K562 (cell line): ENCODE data around the gene PPP1R14B. TPM values are rescaled to one million over a fixed set of nuclear protein-coding genes. Genes with fewer than 3 reads are reported as not detected.

Experiments
- ATAC-seq: fragments of 200-7000 bp; cut with Tn5 transposase; 3 replicates; pipeline ENCODE4 v1.9.1; 2020; ENCODE audit warnings: moderate library complexity
- BruUV-seq: library from RNA; stranded (reverse); fragments of 400-500 nt; replicated peaks from 2 replicates; lab custom pipeline; 2021; lab: Mats Ljungman, UMichigan
- CTCF ChIA-PET: fragments of 300-600 bp; formaldehyde crosslinking; extraction: SDS; loops from one replicate; lab custom pipeline; 2021; ENCODE audit warnings: low intra/inter-chr PET ratio; lab: Yijun Ruan, JAX
- POLR2A ChIA-PET: fragments of 300-600, 350-650 bp; sonication (Branson Sonifier 250); formaldehyde crosslinking; extraction: SDS; loops from one replicate; lab custom pipeline; 2021; ENCODE audit warnings: antibody characterized with exemption, inconsistent platforms; lab: Yijun Ruan, JAX
- DNase-seq, 4 experiments: peaks; one replicate each; pipeline versions ENCODE4 v3.0.0 to v3.0.0-alpha.2; 2011 to 2018; ENCODE audit warnings: low spot score in 3 of 4, mixed read lengths in 3 of 4; ENCODE audit errors: extremely low read depth in 1 of 4
- FAIRE-seq: peaks from 2 replicates; lab custom pipeline; 2011; peaks lifted over from hg19 to GRCh38; lab: Jason Lieb, UNC
- H2AFZ ChIP-seq: 2 replicates; pipeline ENCODE4 v1.6.0; 2011; ENCODE audit warnings: low read depth, low read length, control low read depth, inconsistent platforms
- H3K27ac ChIP-seq: fragments of 200-600 bp; 3 replicates; pipeline ENCODE4 v1.8.0; 2011; ENCODE audit warnings: low read depth, mild to moderate bottlenecking, control low read depth, inconsistent platforms, low read length, moderate library complexity, mixed read lengths; ENCODE audit errors: extremely low read depth
- H3K27me3 ChIP-seq, 2 experiments: fragments of 300-600 bp in 1 of 2; 2 replicates in 1 of 2; 3 replicates in 1 of 2; pipeline versions ENCODE4 v1.6.0 to v1.8.0; 2011; ENCODE audit warnings: inconsistent platforms in 2 of 2, low read length in 2 of 2, mild to moderate bottlenecking in 1 of 2, mixed read lengths in 1 of 2, moderate library complexity in 1 of 2; ENCODE audit not compliant: control insufficient read depth in 2 of 2, insufficient read depth in 2 of 2
- H3K36me3 ChIP-seq: fragments of 300-600 bp; 3 replicates; pipeline ENCODE4 v1.8.0; 2011; ENCODE audit warnings: mild to moderate bottlenecking, low read length, inconsistent platforms; ENCODE audit not compliant: control insufficient read depth, insufficient read depth
- H3K4me1 ChIP-seq, 2 experiments: fragments of 200-600 bp in 1 of 2; replicated peaks in 1 of 2; 2 replicates in 1 of 2; 3 replicates in 1 of 2; pipeline versions ENCODE4 v1.5.1 to v1.8.0; 2011; ENCODE audit warnings: inconsistent platforms in 2 of 2, low read length in 2 of 2, mild to moderate bottlenecking in 1 of 2, mixed read lengths in 1 of 2, moderate library complexity in 1 of 2; ENCODE audit not compliant: control insufficient read depth in 2 of 2, insufficient read depth in 2 of 2
- H3K4me2 ChIP-seq: 2 replicates; pipeline ENCODE4 v1.6.1; 2011; ENCODE audit warnings: low read length, control low read depth, inconsistent platforms, mixed read lengths; ENCODE audit not compliant: insufficient read depth
- H3K4me3 ChIP-seq: fragments of 200-600 bp; sonication (generic), shearing (Covaris generic); 2 replicates; pipeline ENCODE4 v1.5.1; 2016; ENCODE audit warnings: control low read depth, inconsistent platforms
- H3K79me2 ChIP-seq: fragments of 200-600 bp; 3 replicates; pipeline ENCODE4 v1.8.0; 2011; ENCODE audit warnings: low read length, inconsistent platforms; ENCODE audit not compliant: control insufficient read depth, insufficient read depth
- H3K9ac ChIP-seq, 2 experiments: 2 replicates each; pipeline versions ENCODE4 v1.6.0 to v1.6.1; 2011; ENCODE audit warnings: low read depth in 2 of 2, low read length in 2 of 2, control low read depth in 1 of 2, inconsistent platforms in 1 of 2, mild to moderate bottlenecking in 1 of 2, mixed read lengths in 1 of 2; ENCODE audit not compliant: insufficient read depth in 1 of 2
- H3K9me1 ChIP-seq: one replicate; pipeline ENCODE4 v1.6.0; 2011; ENCODE audit warnings: inconsistent platforms, mild to moderate bottlenecking, low read length, moderate library complexity; ENCODE audit not compliant: control insufficient read depth, insufficient read depth
- H3K9me3 ChIP-seq: replicated peaks from 2 replicates; pipeline ENCODE4 v1.5.1; 2011; ENCODE audit warnings: low read depth, low read length, inconsistent platforms; ENCODE audit not compliant: control insufficient read depth, insufficient read depth
- H4K20me1 ChIP-seq: replicated peaks from 2 replicates; pipeline ENCODE4 v1.6.1; 2011; ENCODE audit warnings: low read length, inconsistent platforms, mixed read lengths; ENCODE audit not compliant: control insufficient read depth, insufficient read depth
- BCOR ChIP-seq: fragments of 450-650 bp; IDR thresholded peaks from 2 replicates; pipeline ENCODE4 v1.6.1; 2016
- SMAD3 ChIP-seq: fragments of 450-650 bp; formaldehyde crosslinking; conservative IDR thresholded peaks from 2 replicates; pipeline ENCODE4 v1.4.0; 2020; ENCODE audit warnings: mild to moderate bottlenecking
- TAF1 ChIP-seq: IDR thresholded peaks from 2 replicates; pipeline ENCODE4 v1.6.1; 2011; ENCODE audit warnings: mild to moderate bottlenecking, low read length, moderate library complexity; ENCODE audit not compliant: insufficient read depth, control insufficient read depth, severe bottlenecking; ENCODE audit errors: extremely low read depth
- TRIM24 ChIP-seq, 2 experiments: fragments of 450-650 bp; IDR thresholded peaks; 2 replicates each; pipeline ENCODE4 v1.6.1; 2016
- TRIM28 ChIP-seq: fragments of 450-650 bp; IDR thresholded peaks from 2 replicates; pipeline ENCODE4 v1.6.1; 2017
- ZBTB17 ChIP-seq: fragments of 450-650 bp; formaldehyde crosslinking; IDR thresholded peaks from 2 replicates; pipeline ENCODE4 v1.4.0; 2020; ENCODE audit warnings: mild to moderate bottlenecking
- ZFPM2 ChIP-seq: fragments of 250-450 bp; sonication (Bioruptor Pico); IDR thresholded peaks from 2 replicates; pipeline ENCODE4 v1.5.1; 2022; ENCODE audit warnings: mild to moderate bottlenecking
- ZNF583 ChIP-seq: fragments of 250-450 bp; sonication (Bioruptor Pico); IDR thresholded peaks from 2 replicates; pipeline ENCODE4 v1.4.0; 2020
- WGBS: fragments of 100-300 bp; shearing (Covaris generic); methylation state at CpG from one replicate; pipeline ENCODE4 v1.1.6; 2016; ENCODE audit warnings: low coverage, mixed read lengths; ENCODE audit not compliant: insufficient coverage; ENCODE audit errors: missing lambda C conversion rate; 5-methylcytosine and 5-hydroxymethylcytosine counted together
- in situ Hi-C: fragments of 300-500 bp; cut with MboI; formaldehyde crosslinking; loops from 4 replicates; pipeline ENCODE4 v1.15.0; 2018; ENCODE audit warnings: inconsistent platforms, mixed read lengths
- intact Hi-C: fragments of 100-400 bp; cut with micrococcal nuclease; formaldehyde crosslinking; loops from 2 replicates; pipeline ENCODE4 v1.14.2; 2022
- polyA plus RNA-seq, 8 experiments: library from polyadenylated mRNA; depleted of rRNA in 4 of 8; stranded (reverse) in 5 of 8; unstranded in 3 of 8; fragments of >200 nt; fragmentation: Nextera tagmentation in 2 of 8; fragmentation: Illumina TruSeq in 1 of 8; extraction: Ambion mirVana in 2 of 8; extraction: Trizol in 1 of 8; gene quantifications; 2 replicates each; pipeline versions ENCODE4 v1.2.1 to v1.2.3, GENCODE V29; 2011 to 2014; ENCODE audit warnings: inconsistent platforms in 1 of 8, missing spikeins in 1 of 8
- total RNA-seq, 7 experiments: library from RNA; depleted of rRNA in 6 of 7; stranded (reverse); fragments of >200 nt in 6 of 7; fragmentation: Illumina TruSeq in 2 of 7; extraction: Trizol in 2 of 7; gene quantifications; 2 replicates each; pipeline versions ENCODE4 v1.2.1 to v1.2.3, GENCODE V29; 2011 to 2021; ENCODE audit warnings: low replicate concordance in 1 of 7

The PPP1R14B gene
- total and polyA plus RNA-seq, 9 of the 15 experiments (the other 6 are each of a cell fraction or from before 2014, with no cell fraction given): 7.7 to 566 (median 212) TPM

GRCh38 chr11:64231546-64231945 lies 15.2 kb downstream of the PPP1R14B start:
- no peak overlapping the region for H2AFZ ChIP-seq
- ATAC-seq (peak; percentile 14), FAIRE-seq (peak; percentile 74), DNase-seq (peak in 2 of 4 experiments; percentile 25 to 69)
- H4K20me1 ChIP-seq: no peaks in the 10 kb centered on the region
- H3K36me3 ChIP-seq: peaks cover 20% of the 10 kb centered on the region; the same call in 2 of the 3 replicates
- peak overlapping the region; percentile 47 for H3K27ac ChIP-seq
- H3K9ac ChIP-seq: peak overlapping the region; percentile 48 to 71; a peak in 3 of 4 replicates
- POLR2A ChIA-PET: interaction anchor here (0.6 to 2.5 kb wide), 5 partner anchors 8 to 1172 kb away, joined by 3 to 11 read pairs (median 3); partner anchors contain the start of genes FERMT3 and FKBP2
- H3K4me1 ChIP-seq: peaks cover 37 to 80% of the 10 kb centered on the region in 2 experiments
- H3K9me3 ChIP-seq: no peaks in the 10 kb centered on the region
- intact Hi-C loops (loop anchor here (2.0 kb wide), 2 partner anchors 25 to 47 kb away; partner anchors contain the start of gene FERMT3), in situ Hi-C loops (no loop called here)
- CTCF ChIA-PET: no interaction called here
- BruUV-seq: no TSS peak
- peak overlapping the region; percentile 67 for H3K4me2 ChIP-seq
- 40% methylated on average over 5 of the region's 7 CpGs for WGBS
- TF ChIP-seq ZNF583: no peak
- TF ChIP-seq TAF1: no peak
- TF ChIP-seq ZBTB17 (CRISPR knock-in tag): no peak
- TF ChIP-seq SMAD3 (CRISPR knock-in tag): no peak
- TF ChIP-seq BCOR: no peak
- no peak for TF ChIP-seq ZFPM2 (CRISPR knock-in tag)
- no peak for TF ChIP-seq TRIM24 (IDR thresholded peaks at IDR 0.05)
- TF ChIP-seq TRIM28: no peak
- H3K4me3 ChIP-seq: no peak overlapping the region
- peaks cover 53% of the 10 kb centered on the region for H3K79me2 ChIP-seq
- no peaks in the 10 kb centered on the region for H3K9me1 ChIP-seq
- no peaks in the 10 kb centered on the region for H3K27me3 ChIP-seq
